ENCODE measurements around the gene CLEC2L.

GRCh38 chr7:139562961-139563565 lies 39.6 kb downstream of the CLEC2L start:
- TF ChIP-seq, protein P1, sequence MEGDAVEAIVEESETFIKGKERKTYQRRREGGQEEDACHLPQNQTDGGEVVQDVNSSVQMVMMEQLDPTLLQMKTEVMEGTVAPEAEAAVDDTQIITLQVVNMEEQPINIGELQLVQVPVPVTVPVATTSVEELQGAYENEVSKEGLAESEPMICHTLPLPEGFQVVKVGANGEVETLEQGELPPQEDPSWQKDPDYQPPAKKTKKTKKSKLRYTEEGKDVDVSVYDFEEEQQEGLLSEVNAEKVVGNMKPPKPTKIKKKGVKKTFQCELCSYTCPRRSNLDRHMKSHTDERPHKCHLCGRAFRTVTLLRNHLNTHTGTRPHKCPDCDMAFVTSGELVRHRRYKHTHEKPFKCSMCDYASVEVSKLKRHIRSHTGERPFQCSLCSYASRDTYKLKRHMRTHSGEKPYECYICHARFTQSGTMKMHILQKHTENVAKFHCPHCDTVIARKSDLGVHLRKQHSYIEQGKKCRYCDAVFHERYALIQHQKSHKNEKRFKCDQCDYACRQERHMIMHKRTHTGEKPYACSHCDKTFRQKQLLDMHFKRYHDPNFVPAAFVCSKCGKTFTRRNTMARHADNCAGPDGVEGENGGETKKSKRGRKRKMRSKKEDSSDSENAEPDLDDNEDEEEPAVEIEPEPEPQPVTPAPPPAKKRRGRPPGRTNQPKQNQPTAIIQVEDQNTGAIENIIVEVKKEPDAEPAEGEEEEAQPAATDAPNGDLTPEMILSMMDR (IDR thresholded peaks at IDR 0.05): no peak
- TF ChIP-seq TEAD4 (IDR thresholded peaks at IDR 0.05; ENCODE audit: borderline replicate concordance, insufficient read depth): no peak
- TF ChIP-seq POLR2AphosphoS5 (IDR thresholded peaks at IDR 0.05; ENCODE audit: low read depth, low read length): no peak
- TF ChIP-seq EZH2phosphoT487 (IDR thresholded peaks at IDR 0.05; ENCODE audit: borderline replicate concordance, low read depth): no peak
- TF ChIP-seq YY1 (IDR thresholded peaks at IDR 0.05; ENCODE audit: low read depth): no peak
- no peak for TF ChIP-seq ZBTB33 (IDR thresholded peaks at IDR 0.05; ENCODE audit: borderline replicate concordance, low read depth)
- no peak for TF ChIP-seq JUND (IDR thresholded peaks at IDR 0.05)
- TF ChIP-seq RFX5 (IDR thresholded peaks at IDR 0.05; ENCODE audit: low read length): no peak
- TF ChIP-seq, protein P2, sequence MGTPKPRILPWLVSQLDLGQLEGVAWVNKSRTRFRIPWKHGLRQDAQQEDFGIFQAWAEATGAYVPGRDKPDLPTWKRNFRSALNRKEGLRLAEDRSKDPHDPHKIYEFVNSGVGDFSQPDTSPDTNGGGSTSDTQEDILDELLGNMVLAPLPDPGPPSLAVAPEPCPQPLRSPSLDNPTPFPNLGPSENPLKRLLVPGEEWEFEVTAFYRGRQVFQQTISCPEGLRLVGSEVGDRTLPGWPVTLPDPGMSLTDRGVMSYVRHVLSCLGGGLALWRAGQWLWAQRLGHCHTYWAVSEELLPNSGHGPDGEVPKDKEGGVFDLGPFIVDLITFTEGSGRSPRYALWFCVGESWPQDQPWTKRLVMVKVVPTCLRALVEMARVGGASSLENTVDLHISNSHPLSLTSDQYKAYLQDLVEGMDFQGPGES (IDR thresholded peaks at IDR 0.05; ENCODE audit: low read depth, low read length): no peak
- TF ChIP-seq TAF1 (IDR thresholded peaks at IDR 0.05; ENCODE audit: borderline replicate concordance, low read depth, low read length): no peak
- TF ChIP-seq RAD21 (IDR thresholded peaks at IDR 0.05; ENCODE audit: low read length): no peak
